HepG2 (cell line): ENCODE measurements around the gene GNB1. TPM values are rescaled to one million over a fixed set of nuclear protein-coding genes. Genes with fewer than 3 reads are reported as not detected.

Source experiments
- CTCF ChIP-seq: sonication (generic); formaldehyde crosslinking; IDR thresholded peaks from 2 replicates; pipeline ENCODE4 v1.5.0; 2020; ENCODE audit warnings: mild to moderate bottlenecking, missing genetic modification reagents, moderate library complexity
- MAFK ChIP-seq, 2 experiments: IDR thresholded peaks in 1 of 2; conservative IDR thresholded peaks in 1 of 2; 2 replicates each; pipeline ENCODE4 v1.6.1; 2011; ENCODE audit warnings: improper control_type of control experiment in 2 of 2, low read length in 2 of 2
- MATR3 ChIP-seq: sonication (generic); formaldehyde crosslinking; IDR thresholded peaks from 2 replicates; pipeline ENCODE4 v1.4.0; 2020; ENCODE audit warnings: missing genetic modification reagents
- MAZ ChIP-seq, 2 experiments: sonication (generic) in 1 of 2; formaldehyde crosslinking in 1 of 2; IDR thresholded peaks; 2 replicates each; pipeline versions ENCODE4 v1.5.0 to v1.6.1; 2012 to 2020; ENCODE audit warnings: low read depth in 2 of 2, mild to moderate bottlenecking in 2 of 2, borderline replicate concordance in 1 of 2, improper control_type of control experiment in 1 of 2, low read length in 1 of 2, missing genetic modification reagents in 1 of 2, moderate library complexity in 1 of 2
- PHF8 ChIP-seq: sonication (generic); formaldehyde crosslinking; IDR thresholded peaks from 2 replicates; pipeline ENCODE4 v1.5.0; 2020; ENCODE audit warnings: missing genetic modification reagents
- SIX4 ChIP-seq: sonication (generic); formaldehyde crosslinking; IDR thresholded peaks from 2 replicates; pipeline ENCODE4 v1.4.0; 2020; ENCODE audit warnings: missing genetic modification reagents
- SMC3 ChIP-seq: IDR thresholded peaks from 2 replicates; pipeline ENCODE4 v1.6.1; 2011; ENCODE audit warnings: low read length, improper control_type of control experiment
- ZNF124 ChIP-seq: sonication (generic); formaldehyde crosslinking; IDR thresholded peaks from 2 replicates; pipeline ENCODE4 v1.4.0; 2020; ENCODE audit warnings: missing genetic modification reagents
- ZNF280D ChIP-seq: sonication (generic); formaldehyde crosslinking; IDR thresholded peaks from 2 replicates; pipeline ENCODE4 v1.5.1; 2020; ENCODE audit warnings: mild to moderate bottlenecking, missing genetic modification reagents
- ZNF432 ChIP-seq: sonication (generic); formaldehyde crosslinking; IDR thresholded peaks from 2 replicates; pipeline ENCODE4 v1.5.0; 2020; ENCODE audit warnings: missing genetic modification reagents, mild to moderate bottlenecking, borderline replicate concordance
- ZNF841 ChIP-seq: sonication (generic); formaldehyde crosslinking; IDR thresholded peaks from 2 replicates; pipeline ENCODE4 v1.8.1; 2023; ENCODE audit warnings: missing genetic modification reagents, borderline replicate concordance
- polyA plus RNA-seq, 8 experiments: library from polyadenylated mRNA; depleted of rRNA in 3 of 8; stranded (reverse) in 7 of 8; unstranded in 1 of 8; fragments of >200 nt; fragmentation: Illumina TruSeq in 4 of 8; extraction: Trizol in 4 of 8; gene quantifications; 2 replicates each; pipeline versions ENCODE4 v1.2.1 to v1.2.3, GENCODE V29; 2011 to 2016; ENCODE audit warnings: low read depth in 4 of 8, missing spikeins in 1 of 8, mixed read lengths in 1 of 8; ENCODE audit not compliant: insufficient read depth in 1 of 8
- total RNA-seq, 5 experiments: library from RNA; depleted of rRNA; stranded (reverse); fragments of >200 nt; fragmentation: Illumina TruSeq; extraction: Trizol; gene quantifications; 2 replicates each; pipeline ENCODE4 v1.2.3, GENCODE V29; 2016; ENCODE audit warnings: low read depth in 1 of 5
- TF ChIP-seq, protein P1 (sequence below): sonication (generic); formaldehyde crosslinking; IDR thresholded peaks from 2 replicates; pipeline ENCODE4 v1.4.0; 2020; ENCODE audit warnings: missing genetic modification reagents

Gene GNB1
- total and polyA plus RNA-seq, 2 of the 13 experiments (the other 11 are each of a cell fraction or from before 2014, with no cell fraction given) = 66.2 to 327 TPM

- TF ChIP-seq ZNF280D (CRISPR knock-in tag) (no peak), MAZ (IDR thresholded peaks at IDR 0.05; ENCODE audit: borderline replicate concordance, low read depth, low read length) (0 out of 2 replicates have a peak, but pooled peaks have one; percentile 43), MAZ (CRISPR knock-in tag; IDR thresholded peaks at IDR 0.05; ENCODE audit: low read depth) (no peak), SIX4 (CRISPR knock-in tag) (no peak), SMC3 (peak; percentile 72), ZNF124 (no peak; the same call in 1 of the 2 replicates), CTCF (peak; percentile 98), PHF8 (CRISPR knock-in tag) (no peak; the same call in 1 of the 2 replicates), ZNF432 (no peak), ZNF841 (CRISPR knock-in tag) (no peak), MAFK (conservative IDR thresholded peaks at IDR 0.05 in 1 of 2, IDR thresholded peaks at IDR 0.05 in 1 of 2; ENCODE audit: low read length in 2 of 2) (no peak), MATR3 (CRISPR knock-in tag) (no peak)
- TF ChIP-seq, protein P1, sequence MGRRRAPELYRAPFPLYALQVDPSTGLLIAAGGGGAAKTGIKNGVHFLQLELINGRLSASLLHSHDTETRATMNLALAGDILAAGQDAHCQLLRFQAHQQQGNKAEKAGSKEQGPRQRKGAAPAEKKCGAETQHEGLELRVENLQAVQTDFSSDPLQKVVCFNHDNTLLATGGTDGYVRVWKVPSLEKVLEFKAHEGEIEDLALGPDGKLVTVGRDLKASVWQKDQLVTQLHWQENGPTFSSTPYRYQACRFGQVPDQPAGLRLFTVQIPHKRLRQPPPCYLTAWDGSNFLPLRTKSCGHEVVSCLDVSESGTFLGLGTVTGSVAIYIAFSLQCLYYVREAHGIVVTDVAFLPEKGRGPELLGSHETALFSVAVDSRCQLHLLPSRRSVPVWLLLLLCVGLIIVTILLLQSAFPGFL (CRISPR knock-in tag) = no peak
Observed at GRCh38 chr1:1906185-1907097, 15.6 kb upstream of the GNB1 start (continued).
